K562 (cell line): ENCODE data around the gene ABCA1. TPM values are rescaled to one million over a fixed set of nuclear protein-coding genes. Genes with fewer than 3 reads are reported as not detected.

Experiments
- ELK1 ChIP-seq: sonication (generic); formaldehyde crosslinking; IDR thresholded peaks from 2 replicates; pipeline ENCODE4 v1.8.1; 2022; ENCODE audit warnings: missing genetic modification reagents
- FOXJ2 ChIP-seq: fragments of 200-800 bp; sonication (Bioruptor generic); IDR thresholded peaks from 2 replicates; pipeline ENCODE4 v1.6.1; 2016; ENCODE audit warnings: missing genetic modification characterization, missing compliant biosample characterization
- REST ChIP-seq, 2 experiments: fragments of 450-650 bp; formaldehyde crosslinking in 1 of 2; IDR thresholded peaks; 2 replicates each; pipeline versions ENCODE4 v1.4.0 to v1.6.1; 2014 to 2020; ENCODE audit warnings: mild to moderate bottlenecking in 2 of 2, borderline replicate concordance in 1 of 2, low read depth in 1 of 2
- SPI1 ChIP-seq: IDR thresholded peaks from 2 replicates; pipeline ENCODE4 v1.6.1; 2011; ENCODE audit warnings: low read depth, low read length, control low read depth, borderline replicate concordance
- polyA plus RNA-seq, 8 experiments: library from polyadenylated mRNA; depleted of rRNA in 4 of 8; stranded (reverse) in 5 of 8; unstranded in 3 of 8; fragments of >200 nt; fragmentation: Nextera tagmentation in 2 of 8; fragmentation: Illumina TruSeq in 1 of 8; extraction: Ambion mirVana in 2 of 8; extraction: Trizol in 1 of 8; gene quantifications; 2 replicates each; pipeline versions ENCODE4 v1.2.1 to v1.2.3, GENCODE V29; 2011 to 2014; ENCODE audit warnings: inconsistent platforms in 1 of 8, missing spikeins in 1 of 8
- total RNA-seq, 7 experiments: library from RNA; depleted of rRNA in 6 of 7; stranded (reverse); fragments of >200 nt in 6 of 7; fragmentation: Illumina TruSeq in 2 of 7; extraction: Trizol in 2 of 7; gene quantifications; 2 replicates each; pipeline versions ENCODE4 v1.2.1 to v1.2.3, GENCODE V29; 2011 to 2021; ENCODE audit warnings: low replicate concordance in 1 of 7
- TF ChIP-seq, protein P1 (sequence below): fragments of 250-450 bp; sonication (Bioruptor Pico); IDR thresholded peaks from 2 replicates; pipeline ENCODE4 v1.4.0; 2020

The ABCA1 gene
- total and polyA plus RNA-seq, 9 of the 15 experiments (the other 6 are each of a cell fraction or from before 2014, with no cell fraction given) = under 0.01 to 0.18 (median 0.02) TPM; not detected in 5

GRCh38 chr9:104780796-104781395 lies 147.1 kb downstream of the ABCA1 start (continued):
- TF ChIP-seq REST (IDR thresholded peaks at IDR 0.05; ENCODE audit: borderline replicate concordance) = peak; percentile 59; the same call in 1 of the 2 replicates
- TF ChIP-seq REST (CRISPR knock-in tag; IDR thresholded peaks at IDR 0.05; ENCODE audit: low read depth) = no peak
- TF ChIP-seq, protein P1, sequence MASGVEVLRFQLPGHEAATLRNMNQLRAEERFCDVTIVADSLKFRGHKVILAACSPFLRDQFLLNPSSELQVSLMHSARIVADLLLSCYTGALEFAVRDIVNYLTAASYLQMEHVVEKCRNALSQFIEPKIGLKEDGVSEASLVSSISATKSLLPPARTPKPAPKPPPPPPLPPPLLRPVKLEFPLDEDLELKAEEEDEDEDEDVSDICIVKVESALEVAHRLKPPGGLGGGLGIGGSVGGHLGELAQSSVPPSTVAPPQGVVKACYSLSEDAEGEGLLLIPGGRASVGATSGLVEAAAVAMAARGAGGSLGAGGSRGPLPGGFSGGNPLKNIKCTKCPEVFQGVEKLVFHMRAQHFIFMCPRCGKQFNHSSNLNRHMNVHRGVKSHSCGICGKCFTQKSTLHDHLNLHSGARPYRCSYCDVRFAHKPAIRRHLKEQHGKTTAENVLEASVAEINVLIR (CRISPR knock-in tag) = no peak
- no peak for TF ChIP-seq ELK1 (CRISPR knock-in tag)
- TF ChIP-seq SPI1 = peak; percentile 46; the same call in 1 of the 2 replicates
- no peak for TF ChIP-seq FOXJ2 (tag)
- TF ChIP-seq, all 486 proteins: peak for 7
